ENCODE measurements around the gene GREB1.

The GREB1 gene

GRCh38 chr2:11509657-11510360, 24.0 kb upstream of the GREB1 start:
- no peak for DNase-seq

- DNase-seq = no peak
These were observed 21.4 kb upstream of the GREB1 start for GRCh38 chr2:11512431-11512830.

GRCh38 chr2:11513319-11513718, 20.5 kb upstream of the GREB1 start:
- DNase-seq = no peak

GRCh38 chr2:11514081-11514730, 19.6 kb upstream of the GREB1 start:
- no peak for DNase-seq

- DNase-seq = no peak
These were observed 18.9 kb upstream of the GREB1 start for GRCh38 chr2:11514904-11515303.

GRCh38 chr2:11515490-11515981, 18.3 kb upstream of the GREB1 start:
- no peak for DNase-seq

GRCh38 chr2:11516984-11517648, 16.7 kb upstream of the GREB1 start:
- DNase-seq = no peak

- DNase-seq = no peak
These were observed 15.9 kb upstream of the GREB1 start for GRCh38 chr2:11517906-11518305.

GRCh38 chr2:11520092-11520693, 13.7 kb upstream of the GREB1 start:
- DNase-seq = no peak

- DNase-seq = no peak
These were observed 12.1 kb upstream of the GREB1 start for GRCh38 chr2:11521775-11522174.

GRCh38 chr2:11524470-11524869, 9.4 kb upstream of the GREB1 start:
- DNase-seq = no peak

- no peak for DNase-seq
These were observed 8.1 kb upstream of the GREB1 start for GRCh38 chr2:11525762-11526161.

- DNase-seq = no peak
These were observed 6.8 kb upstream of the GREB1 start for GRCh38 chr2:11527001-11527400.

- no peak for DNase-seq
These were observed 5.6 kb upstream of the GREB1 start for GRCh38 chr2:11528228-11528627.

GRCh38 chr2:11530864-11531465, 2.9 kb upstream of the GREB1 start:
- no peak for DNase-seq

- DNase-seq = no peak
These were observed 1.3 kb upstream of the GREB1 start for GRCh38 chr2:11532416-11533055.

- DNase-seq = no peak
These were observed 363 bp downstream of the GREB1 start for GRCh38 chr2:11534071-11534745.

- no peak for DNase-seq
These were observed 1.1 kb downstream of the GREB1 start for GRCh38 chr2:11534746-11535484.

- DNase-seq = no peak
These were observed 2.1 kb downstream of the GREB1 start for GRCh38 chr2:11535899-11536344.

GRCh38 chr2:11537951-11538350, 4.1 kb downstream of the GREB1 start:
- no peak for DNase-seq
